ENCODE results near the gene POU4F1.

POU4F1 gene

DNA sequence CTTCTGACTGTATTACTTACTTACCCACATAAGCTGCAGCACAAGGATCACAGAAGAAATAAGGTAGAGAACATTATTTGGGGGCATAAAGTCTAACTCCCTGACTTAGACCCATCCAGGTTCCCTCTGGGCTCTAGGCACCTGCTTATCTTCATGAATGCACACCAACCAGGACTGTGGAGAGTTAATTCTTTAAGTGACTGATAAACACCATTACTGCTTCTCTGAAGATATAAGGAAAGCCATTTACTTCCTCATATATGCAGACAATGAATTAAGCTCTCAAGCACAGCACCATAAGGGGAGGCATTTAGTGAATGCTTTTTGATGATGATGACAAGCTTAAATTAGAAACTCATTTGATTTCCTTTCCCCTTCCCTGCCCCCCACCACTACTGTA lies 33.1 kb upstream of the POU4F1 start:
- POLR2A ChIA-PET, result no interaction called here
- CTCF ChIA-PET, result no interaction called here
- TF ChIP-seq, protein P1, sequence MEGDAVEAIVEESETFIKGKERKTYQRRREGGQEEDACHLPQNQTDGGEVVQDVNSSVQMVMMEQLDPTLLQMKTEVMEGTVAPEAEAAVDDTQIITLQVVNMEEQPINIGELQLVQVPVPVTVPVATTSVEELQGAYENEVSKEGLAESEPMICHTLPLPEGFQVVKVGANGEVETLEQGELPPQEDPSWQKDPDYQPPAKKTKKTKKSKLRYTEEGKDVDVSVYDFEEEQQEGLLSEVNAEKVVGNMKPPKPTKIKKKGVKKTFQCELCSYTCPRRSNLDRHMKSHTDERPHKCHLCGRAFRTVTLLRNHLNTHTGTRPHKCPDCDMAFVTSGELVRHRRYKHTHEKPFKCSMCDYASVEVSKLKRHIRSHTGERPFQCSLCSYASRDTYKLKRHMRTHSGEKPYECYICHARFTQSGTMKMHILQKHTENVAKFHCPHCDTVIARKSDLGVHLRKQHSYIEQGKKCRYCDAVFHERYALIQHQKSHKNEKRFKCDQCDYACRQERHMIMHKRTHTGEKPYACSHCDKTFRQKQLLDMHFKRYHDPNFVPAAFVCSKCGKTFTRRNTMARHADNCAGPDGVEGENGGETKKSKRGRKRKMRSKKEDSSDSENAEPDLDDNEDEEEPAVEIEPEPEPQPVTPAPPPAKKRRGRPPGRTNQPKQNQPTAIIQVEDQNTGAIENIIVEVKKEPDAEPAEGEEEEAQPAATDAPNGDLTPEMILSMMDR (IDR thresholded peaks at IDR 0.05; ENCODE audit: insufficient read depth, low read length, missing control alignments), result no peak
- no peak overlapping the region for H3K4me3 ChIP-seq (ENCODE audit: low read depth, low read length)
- no peak for DNase-seq (ENCODE audit: low read depth, low spot score)

DNA sequence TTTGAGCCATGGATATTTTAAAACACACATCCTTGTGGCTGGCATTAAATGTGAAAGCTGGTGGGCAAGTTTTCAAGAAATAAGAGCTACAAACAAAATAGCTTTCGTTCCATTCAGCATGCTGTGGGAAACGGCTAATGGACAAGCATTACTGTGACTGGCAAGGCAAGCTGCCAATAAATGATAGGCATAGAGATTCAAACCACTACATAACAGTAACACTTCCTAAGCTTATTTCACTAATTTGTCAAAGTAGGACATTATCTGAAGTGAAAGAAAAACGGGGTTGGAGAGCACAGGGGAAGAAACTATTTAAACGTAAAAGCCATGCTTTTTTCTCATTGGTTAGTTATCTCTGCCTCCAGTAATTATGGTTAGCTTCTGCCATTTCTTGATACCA lies 29.6 kb upstream of the POU4F1 start:
- POLR2A ChIA-PET, result no interaction called here

DNA sequence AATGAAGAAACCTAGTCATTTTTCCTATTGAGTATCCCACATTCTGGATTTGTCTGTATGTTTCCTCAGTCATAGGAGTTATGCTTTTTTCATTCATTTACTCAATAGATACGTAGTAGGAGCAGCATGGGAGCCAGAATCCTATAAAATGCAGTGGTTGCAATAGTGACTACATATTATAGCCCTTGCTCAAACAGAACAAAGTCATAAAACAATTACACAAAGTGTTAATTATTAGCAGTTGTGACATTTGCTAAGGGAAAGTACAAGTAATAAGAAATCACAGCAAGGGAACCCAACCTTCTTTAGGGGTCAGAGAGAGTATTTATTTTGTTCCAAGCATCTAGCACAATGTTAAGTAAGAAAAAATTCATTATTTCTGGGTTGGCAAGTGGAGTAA lies 27.7 kb upstream of the POU4F1 start:
- POLR2A ChIA-PET, result no interaction called here
- CTCF ChIA-PET, result no interaction called here
- DNase-seq (ENCODE audit: low read depth, low spot score), result no peak
- H3K4me3 ChIP-seq (ENCODE audit: low read depth, low read length), result no peak overlapping the region
- TF ChIP-seq, protein P1 (IDR thresholded peaks at IDR 0.05; ENCODE audit: insufficient read depth, low read length, missing control alignments), result no peak

More for the DNA sequence above, 29.6 kb upstream of the POU4F1 start:
- TF ChIP-seq, protein P1 (IDR thresholded peaks at IDR 0.05; ENCODE audit: insufficient read depth, low read length, missing control alignments), result no peak
- H3K4me3 ChIP-seq (ENCODE audit: low read depth, low read length), result no peak overlapping the region
- CTCF ChIA-PET, result interaction anchor here (1.4 kb wide), 1 partner anchor 12 kb away, joined by 7 read pairs; no protein-coding TSS in a partner anchor
- DNase-seq (ENCODE audit: low read depth, low spot score), result no peak

DNA sequence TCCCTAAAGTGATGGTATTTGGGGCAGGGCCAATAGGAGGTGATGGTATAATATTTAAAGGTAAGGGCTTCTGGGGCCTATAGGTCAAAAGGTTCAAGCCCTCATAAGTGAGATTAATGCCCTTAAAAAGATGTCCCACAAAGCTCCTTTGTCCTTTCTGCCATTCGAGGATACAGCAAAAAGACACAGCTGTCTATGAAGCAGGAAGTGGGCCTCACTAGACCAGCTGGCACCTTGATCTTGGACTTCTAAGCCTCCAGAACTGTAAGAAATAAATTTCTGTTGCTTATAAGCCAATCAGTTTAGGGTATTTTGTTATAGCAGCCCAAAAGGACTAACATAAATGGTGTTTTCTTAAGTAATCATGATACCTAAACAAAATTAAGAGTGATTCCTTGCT lies 27.2 kb upstream of the POU4F1 start:
- ChIA-PET POLR2A (no interaction called here), CTCF (no interaction called here)
- TF ChIP-seq, protein P1 (IDR thresholded peaks at IDR 0.05; ENCODE audit: insufficient read depth, low read length, missing control alignments), result no peak
- DNase-seq (ENCODE audit: low read depth, low spot score), result no peak
- H3K4me3 ChIP-seq (ENCODE audit: low read depth, low read length), result no peak overlapping the region

DNA sequence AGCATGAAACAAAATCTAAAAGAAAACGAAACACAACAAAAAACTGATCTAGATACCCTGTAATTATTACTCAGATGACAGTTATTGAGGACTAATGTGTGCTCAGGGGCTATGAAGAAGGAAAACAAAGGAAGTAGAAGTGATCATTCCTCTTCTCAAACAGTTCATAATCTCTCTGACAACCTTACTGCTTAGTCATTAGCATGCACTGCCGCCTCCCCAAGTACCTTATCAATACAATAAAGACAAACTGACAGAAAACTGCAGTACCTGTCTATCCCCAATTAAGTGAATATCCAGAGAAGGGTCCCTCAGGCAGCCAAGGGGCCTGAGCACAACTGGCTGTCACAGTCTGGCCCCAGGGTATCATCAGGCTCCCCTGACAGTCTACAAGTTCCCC lies 22.0 kb upstream of the POU4F1 start:
- DNase-seq (ENCODE audit: low read depth, low spot score), result no peak
- POLR2A ChIA-PET, result no interaction called here

DNA sequence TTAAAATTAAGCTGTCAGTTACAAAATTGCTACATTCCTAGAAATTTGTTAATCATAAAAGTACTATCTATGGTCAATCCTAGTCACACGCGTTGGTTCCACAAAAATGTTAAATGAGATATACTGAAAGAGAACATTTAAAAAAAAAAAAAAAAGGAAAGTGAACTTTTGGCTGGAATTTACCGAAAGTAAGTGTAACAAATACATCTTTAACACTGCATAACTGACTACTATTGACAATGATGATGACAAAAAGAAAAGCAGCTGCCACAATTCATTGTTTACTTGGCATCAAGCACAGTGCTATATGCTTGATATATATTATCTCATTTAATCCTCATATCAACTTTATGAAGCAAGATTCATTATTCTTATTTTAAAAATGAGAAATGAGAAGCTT lies 19.8 kb upstream of the POU4F1 start:
- POLR2A ChIA-PET, result no interaction called here

More for the DNA sequence above, 22.0 kb upstream of the POU4F1 start:
- TF ChIP-seq, protein P1 (IDR thresholded peaks at IDR 0.05; ENCODE audit: insufficient read depth, low read length, missing control alignments), result no peak
- CTCF ChIA-PET, result no interaction called here
- no peak overlapping the region for H3K4me3 ChIP-seq (ENCODE audit: low read depth, low read length)

More for the DNA sequence above, 19.8 kb upstream of the POU4F1 start:
- CTCF ChIA-PET, result no interaction called here
- no peak overlapping the region for H3K4me3 ChIP-seq (ENCODE audit: low read depth, low read length)
- TF ChIP-seq, protein P1 (IDR thresholded peaks at IDR 0.05; ENCODE audit: insufficient read depth, low read length, missing control alignments), result no peak
- DNase-seq (ENCODE audit: low read depth, low spot score), result no peak
